ENCODE measurements around the gene OPRM1.

Gene OPRM1

DNA sequence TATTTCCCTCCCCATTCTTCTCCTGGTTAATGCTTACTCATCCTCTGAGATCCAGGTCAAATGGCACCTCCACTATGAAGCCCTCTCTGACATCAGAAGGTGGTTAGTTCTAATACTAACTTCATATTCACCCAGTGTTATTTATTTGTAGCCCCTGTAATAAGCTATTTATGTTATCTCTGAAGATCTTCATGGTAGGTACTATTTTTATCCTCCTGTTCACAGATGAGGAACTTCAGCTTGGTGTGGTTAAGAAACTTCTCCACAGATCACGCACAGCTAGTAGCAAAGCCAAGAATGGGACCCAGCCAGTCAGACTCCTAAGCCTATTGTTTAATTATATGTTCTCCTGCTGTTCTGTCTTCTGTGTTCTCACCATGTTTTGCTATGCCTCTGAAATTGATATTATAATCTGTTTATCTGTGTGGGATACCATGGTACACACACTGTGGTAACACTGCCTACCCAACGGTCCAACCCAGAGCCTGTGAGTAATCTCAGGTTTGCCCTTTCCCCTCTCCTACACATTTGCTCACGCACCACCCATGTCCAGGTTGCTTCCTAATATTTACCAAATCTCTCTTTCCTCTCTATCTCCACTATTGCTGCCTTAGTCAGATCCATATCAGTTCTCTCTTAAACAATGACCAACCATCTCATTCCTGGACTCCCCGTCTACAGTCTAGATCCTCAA is 219.2 kb downstream of the OPRM1 start:
- TF ChIP-seq, protein P1, sequence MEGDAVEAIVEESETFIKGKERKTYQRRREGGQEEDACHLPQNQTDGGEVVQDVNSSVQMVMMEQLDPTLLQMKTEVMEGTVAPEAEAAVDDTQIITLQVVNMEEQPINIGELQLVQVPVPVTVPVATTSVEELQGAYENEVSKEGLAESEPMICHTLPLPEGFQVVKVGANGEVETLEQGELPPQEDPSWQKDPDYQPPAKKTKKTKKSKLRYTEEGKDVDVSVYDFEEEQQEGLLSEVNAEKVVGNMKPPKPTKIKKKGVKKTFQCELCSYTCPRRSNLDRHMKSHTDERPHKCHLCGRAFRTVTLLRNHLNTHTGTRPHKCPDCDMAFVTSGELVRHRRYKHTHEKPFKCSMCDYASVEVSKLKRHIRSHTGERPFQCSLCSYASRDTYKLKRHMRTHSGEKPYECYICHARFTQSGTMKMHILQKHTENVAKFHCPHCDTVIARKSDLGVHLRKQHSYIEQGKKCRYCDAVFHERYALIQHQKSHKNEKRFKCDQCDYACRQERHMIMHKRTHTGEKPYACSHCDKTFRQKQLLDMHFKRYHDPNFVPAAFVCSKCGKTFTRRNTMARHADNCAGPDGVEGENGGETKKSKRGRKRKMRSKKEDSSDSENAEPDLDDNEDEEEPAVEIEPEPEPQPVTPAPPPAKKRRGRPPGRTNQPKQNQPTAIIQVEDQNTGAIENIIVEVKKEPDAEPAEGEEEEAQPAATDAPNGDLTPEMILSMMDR (conservative IDR thresholded peaks at IDR 0.05; ENCODE audit: control insufficient read depth, insufficient read depth, low read depth, low read length), result no peak
- DNase-seq (ENCODE audit: low read depth), result no peak
- no peak overlapping the region for H3K4me3 ChIP-seq (ENCODE audit: control insufficient read depth, low read depth, low read length)

DNA sequence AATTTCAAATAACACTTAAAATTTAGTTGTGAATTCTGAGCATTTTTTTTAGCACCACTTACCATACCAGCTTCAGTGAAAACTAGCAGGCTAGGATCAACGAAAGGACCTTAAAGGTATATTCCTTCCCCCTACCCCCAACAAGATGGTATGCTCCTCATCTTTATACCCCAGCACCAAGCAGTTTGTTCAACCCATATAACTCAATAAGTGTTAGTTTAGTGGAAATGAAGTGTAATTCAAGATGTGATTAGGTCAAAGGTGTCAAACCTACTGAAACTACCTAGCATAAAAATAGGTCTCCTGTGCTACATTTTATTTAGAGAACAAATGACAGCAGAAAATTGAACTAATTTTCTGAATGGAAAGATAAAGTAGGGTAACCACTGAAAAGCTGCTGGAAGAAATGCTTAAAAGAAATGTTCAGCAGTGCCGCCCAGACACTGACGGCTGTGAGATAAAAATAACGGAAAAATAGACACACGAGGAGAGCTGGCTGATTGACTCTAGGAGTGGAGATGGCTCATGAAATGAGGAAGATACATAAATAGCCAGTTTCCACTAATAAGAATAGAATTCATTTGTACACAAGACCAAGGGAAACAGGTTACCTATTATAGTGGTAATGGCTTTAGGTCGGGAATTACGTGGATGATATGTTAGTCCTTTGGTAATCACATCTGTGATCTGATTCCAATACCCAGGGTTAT is 222.8 kb downstream of the OPRM1 start:
- DNase-seq (ENCODE audit: low read depth), result no peak
- H3K4me3 ChIP-seq (ENCODE audit: control insufficient read depth, low read depth, low read length), result no peak overlapping the region
- TF ChIP-seq, protein P1 (conservative IDR thresholded peaks at IDR 0.05; ENCODE audit: control insufficient read depth, insufficient read depth, low read depth, low read length), result no peak

DNA sequence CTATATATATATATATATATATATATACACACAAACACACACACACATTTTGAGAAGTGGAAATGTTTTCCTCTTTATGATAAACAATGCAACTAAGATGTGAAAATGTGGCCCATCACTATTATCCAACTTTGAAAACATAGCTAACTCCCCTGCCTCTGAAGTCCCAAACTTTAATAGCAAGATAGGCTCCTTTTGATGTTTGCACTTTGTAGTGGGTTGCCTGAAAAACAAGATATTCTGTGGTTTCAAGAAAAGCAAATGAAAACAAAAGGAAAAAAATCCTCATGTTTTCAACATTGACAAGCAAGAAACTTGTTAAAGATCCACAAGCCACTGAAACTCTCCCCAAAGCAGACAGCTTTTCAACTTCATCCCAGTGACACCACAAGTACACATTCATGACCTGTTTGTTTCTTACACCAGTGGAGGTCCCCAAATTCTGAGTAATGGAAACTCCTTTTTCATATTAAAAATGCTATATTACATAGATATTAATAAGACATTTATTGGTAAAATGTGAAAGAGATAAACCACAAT is 227.6 kb downstream of the OPRM1 start:
- TF ChIP-seq, protein P1 (conservative IDR thresholded peaks at IDR 0.05; ENCODE audit: control insufficient read depth, insufficient read depth, low read depth, low read length), result no peak
- DNase-seq (ENCODE audit: low read depth), result no peak
- no peak overlapping the region for H3K4me3 ChIP-seq (ENCODE audit: control insufficient read depth, low read depth, low read length)

DNA sequence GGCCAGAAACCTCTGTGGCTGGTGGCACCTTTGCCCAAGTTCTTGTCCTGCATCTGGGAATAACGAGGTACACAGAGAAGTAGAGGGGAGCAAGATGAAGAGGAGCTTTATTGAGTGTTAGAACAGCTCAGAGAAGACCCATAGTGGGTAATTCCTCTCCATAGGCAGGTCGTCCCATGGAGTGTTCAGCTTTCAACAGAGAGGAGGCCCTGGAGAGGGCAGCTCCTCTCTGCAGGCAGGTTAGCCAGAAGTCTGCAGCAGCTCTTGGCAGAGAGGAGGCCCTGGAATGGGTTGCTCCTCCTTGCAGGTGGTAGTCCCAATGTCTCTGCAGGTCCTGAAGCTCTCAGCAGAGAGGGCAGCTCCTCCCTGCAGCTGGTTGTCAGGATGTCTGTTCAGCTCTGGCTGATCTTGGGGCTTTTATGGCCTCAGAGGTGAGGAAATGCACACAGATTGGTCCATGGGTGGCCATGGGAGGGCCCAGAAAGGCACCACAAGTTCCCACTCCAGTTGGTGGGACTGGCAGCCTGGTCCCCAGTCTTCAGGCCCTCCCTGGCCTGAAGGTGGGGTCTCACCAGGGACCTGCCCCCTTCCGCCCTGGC is 228.6 kb downstream of the OPRM1 start:
- TF ChIP-seq, protein P1 (conservative IDR thresholded peaks at IDR 0.05; ENCODE audit: control insufficient read depth, insufficient read depth, low read depth, low read length), result no peak
- DNase-seq (ENCODE audit: low read depth), result no peak
- H3K4me3 ChIP-seq (ENCODE audit: control insufficient read depth, low read depth, low read length), result no peak overlapping the region

DNA sequence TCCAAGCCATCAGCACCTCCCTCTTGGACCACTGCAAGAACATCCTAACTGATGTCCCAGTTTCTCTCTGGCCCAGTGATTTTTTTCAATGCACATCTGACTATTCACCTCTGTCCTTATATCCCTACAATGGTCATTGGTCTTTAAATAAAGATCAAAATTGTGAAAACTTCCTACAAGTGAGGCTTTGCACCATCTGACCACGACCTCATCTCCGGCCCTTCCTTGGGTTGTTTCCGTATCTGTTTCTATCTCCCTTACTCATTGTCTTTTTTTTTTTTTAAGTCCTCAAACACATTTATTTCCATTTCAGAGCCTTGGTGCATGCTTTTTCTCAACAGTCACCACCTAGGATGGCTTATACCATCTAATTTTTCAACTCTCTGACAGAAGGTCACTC is 229.4 kb downstream of the OPRM1 start:
- no peak for DNase-seq (ENCODE audit: low read depth)
- TF ChIP-seq, protein P1 (conservative IDR thresholded peaks at IDR 0.05; ENCODE audit: control insufficient read depth, insufficient read depth, low read depth, low read length), result no peak
- no peak overlapping the region for H3K4me3 ChIP-seq (ENCODE audit: control insufficient read depth, low read depth, low read length)

DNA sequence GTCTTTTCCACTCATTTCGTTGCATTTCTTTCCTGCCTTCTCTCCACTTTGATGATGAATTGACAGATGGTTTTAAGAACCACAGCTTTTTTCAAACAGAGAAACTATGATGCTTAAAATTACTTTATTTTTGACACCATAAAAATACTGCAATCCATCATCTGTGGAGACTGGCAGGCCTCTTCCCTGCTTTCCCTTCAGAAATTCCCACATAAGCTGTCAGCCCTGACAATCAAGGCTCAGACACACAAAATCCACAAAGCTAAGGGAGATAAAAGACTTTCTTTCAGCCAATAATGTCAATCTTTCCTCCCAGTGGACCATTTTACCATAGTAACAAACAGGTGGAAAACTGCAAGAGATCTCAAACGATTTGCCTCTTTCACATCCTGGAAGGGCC is 235.1 kb downstream of the OPRM1 start:
- H3K4me3 ChIP-seq (ENCODE audit: control insufficient read depth, low read depth, low read length), result no peak overlapping the region
- no peak for DNase-seq (ENCODE audit: low read depth)
- TF ChIP-seq, protein P1 (conservative IDR thresholded peaks at IDR 0.05; ENCODE audit: control insufficient read depth, insufficient read depth, low read depth, low read length), result no peak
